Endothelial cell of umbilical vein (primary cell): ENCODE data around the gene COPS2. TPM values are rescaled to one million over a fixed set of nuclear protein-coding genes. Genes with fewer than 3 reads are reported as not detected.

ENCODE experiments used
- BruUV-seq: library from RNA; stranded (reverse); fragments of 400-500 nt; replicated peaks from 2 replicates; lab custom pipeline; 2021; lab: Mats Ljungman, UMichigan
- CTCF ChIA-PET: fragments of 300-600, 350-600 bp; sonication (Branson Sonifier 250); formaldehyde crosslinking; loops from one replicate; lab custom pipeline; 2021; ENCODE audit warnings: antibody characterized with exemption, inconsistent platforms; lab: Charles Lee
- POLR2A ChIA-PET: fragments of 300-600, 350-600 bp; sonication (Branson Sonifier 250); formaldehyde crosslinking; loops from one replicate; lab custom pipeline; 2021; ENCODE audit warnings: antibody characterized with exemption, inconsistent platforms; lab: Charles Lee
- DNase-seq: peaks from one replicate; pipeline ENCODE4 v3.0.0-alpha.2; 2011; ENCODE audit warnings: low read depth, low spot score
- FAIRE-seq: peaks from 2 replicates; lab custom pipeline; 2011; peaks lifted over from hg19 to GRCh38; lab: Jason Lieb, UNC
- H2AFZ ChIP-seq: 2 replicates; pipeline ENCODE4 v1.6.0; 2012; ENCODE audit warnings: low read depth, low read length, control low read depth, inconsistent platforms
- H3K27ac ChIP-seq: 2 replicates; pipeline ENCODE4 v1.5.1; 2011; ENCODE audit warnings: low read depth, mild to moderate bottlenecking, control low read depth, low read length, moderate library complexity; ENCODE audit not compliant: insufficient read depth
- H3K27me3 ChIP-seq, 2 experiments: 2 replicates each; pipeline versions ENCODE4 v1.6.0 to v1.6.1; 2011; ENCODE audit warnings: low read length in 2 of 2, mixed read lengths in 1 of 2; ENCODE audit not compliant: control insufficient read depth in 2 of 2, insufficient read depth in 2 of 2
- H3K36me3 ChIP-seq, 2 experiments: 2 replicates in 1 of 2; 3 replicates in 1 of 2; pipeline ENCODE4 v1.5.1; 2011; ENCODE audit warnings: low read length in 2 of 2, mild to moderate bottlenecking in 1 of 2, moderate library complexity in 1 of 2; ENCODE audit not compliant: control insufficient read depth in 2 of 2, insufficient read depth in 2 of 2; ENCODE audit errors: extremely low read depth in 1 of 2
- H3K4me1 ChIP-seq: 3 replicates; pipeline ENCODE4 v1.5.1; 2011; ENCODE audit warnings: mild to moderate bottlenecking, low read length; ENCODE audit not compliant: control insufficient read depth, insufficient read depth; ENCODE audit errors: extremely low read depth
- H3K4me2 ChIP-seq: 2 replicates; pipeline ENCODE4 v1.6.1; 2011; ENCODE audit warnings: low read length, control low read depth, mixed read lengths; ENCODE audit not compliant: insufficient read depth
- H3K4me3 ChIP-seq, 3 experiments: fragments of 200-600 bp in 1 of 3; sonication (generic), shearing (Covaris generic) in 1 of 3; replicated peaks in 1 of 3; 2 replicates each; pipeline ENCODE4 v1.5.1; 2011 to 2016; ENCODE audit warnings: control low read depth in 3 of 3, low read length in 3 of 3, mild to moderate bottlenecking in 2 of 3, inconsistent platforms in 1 of 3, low read depth in 1 of 3, moderate library complexity in 1 of 3; ENCODE audit not compliant: insufficient read depth in 1 of 3
- H3K79me2 ChIP-seq: 2 replicates; pipeline ENCODE4 v1.6.0; 2012; ENCODE audit warnings: low read length, inconsistent platforms; ENCODE audit not compliant: control insufficient read depth, insufficient read depth
- H3K9ac ChIP-seq: replicated peaks from 2 replicates; pipeline ENCODE3; 2011; ENCODE audit warnings: low read length, control low read depth; ENCODE audit not compliant: insufficient read depth; ENCODE audit errors: extremely low read depth
- H3K9me1 ChIP-seq: replicated peaks from 3 replicates; pipeline ENCODE4 v1.6.0; 2011; ENCODE audit warnings: mild to moderate bottlenecking, low read length; ENCODE audit not compliant: control insufficient read depth, insufficient read depth; ENCODE audit errors: extremely low read depth
- H3K9me3 ChIP-seq: replicated peaks from 2 replicates; pipeline ENCODE4 v1.5.1; 2012; ENCODE audit warnings: low read length, inconsistent platforms; ENCODE audit not compliant: control insufficient read depth, insufficient read depth
- H4K20me1 ChIP-seq: replicated peaks from 2 replicates; pipeline ENCODE3; 2011; ENCODE audit warnings: mild to moderate bottlenecking, low read length; ENCODE audit not compliant: control insufficient read depth, insufficient read depth; ENCODE audit errors: extremely low read depth
- CTCF ChIP-seq, 2 donors: IDR thresholded peaks; 1 replicate in 1 of 2; 2 replicates in 1 of 2; pipeline ENCODE4 v1.5.1; 2011; ENCODE audit warnings: low read length in 2 of 2, mild to moderate bottlenecking in 2 of 2, moderate library complexity in 2 of 2, control low read depth in 1 of 2, inconsistent platforms in 1 of 2, low read depth in 1 of 2; ENCODE audit not compliant: insufficient read depth in 1 of 2; ENCODE audit errors: extremely low read depth in 1 of 2
- EZH2 ChIP-seq: IDR thresholded peaks from 2 replicates; pipeline ENCODE4 v1.6.1; 2012; ENCODE audit warnings: borderline replicate concordance, low read depth, mild to moderate bottlenecking, moderate library complexity, low read length, inconsistent platforms; ENCODE audit not compliant: severe bottlenecking
- FOS ChIP-seq: IDR thresholded peaks from 2 replicates; pipeline ENCODE4 v1.6.1; 2011; ENCODE audit warnings: mild to moderate bottlenecking, low read length, moderate library complexity, borderline replicate concordance; ENCODE audit not compliant: insufficient read depth
- GATA2 ChIP-seq: IDR thresholded peaks from 2 replicates; pipeline ENCODE4 v1.7.0; 2011; ENCODE audit warnings: low read depth, mild to moderate bottlenecking, moderate library complexity, mixed read lengths, low read length; ENCODE audit not compliant: insufficient read length, insufficient read depth
- JUN ChIP-seq: IDR thresholded peaks from 2 replicates; pipeline ENCODE4 v1.6.1; 2011; ENCODE audit warnings: borderline replicate concordance, low read depth; ENCODE audit not compliant: insufficient read length, insufficient read depth
- MAX ChIP-seq: IDR thresholded peaks from 2 replicates; pipeline ENCODE4 v1.6.1; 2011; ENCODE audit not compliant: insufficient read depth, insufficient read length
- MYC ChIP-seq: IDR thresholded peaks from one replicate; pipeline ENCODE4 v1.6.1; 2011; ENCODE audit warnings: mild to moderate bottlenecking, low read depth, low read length
- POLR2A ChIP-seq: IDR thresholded peaks from 2 replicates; pipeline ENCODE4 v1.6.1; 2012; ENCODE audit warnings: low read depth, mild to moderate bottlenecking, control low read depth, low read length
- POLR2AphosphoS5 ChIP-seq: IDR thresholded peaks from 2 replicates; pipeline ENCODE4 v1.6.1; 2012; ENCODE audit warnings: low read depth, mild to moderate bottlenecking, control low read depth, low read length, moderate library complexity; ENCODE audit not compliant: insufficient read depth
- dilution Hi-C: fragments of 300-500 bp; cut with MboI; formaldehyde crosslinking; loops from one replicate; pipeline ENCODE4 v1.15.0; 2019; ENCODE audit warnings: low sequenced_read_pairs; ENCODE audit not compliant: extremely low pct_ligation_motif_present
- intact Hi-C: fragments of 100-400 bp; cut with micrococcal nuclease; formaldehyde crosslinking; loops from one replicate; pipeline ENCODE4 v1.10.0; 2022
- polyA plus RNA-seq, 4 experiments: library from polyadenylated mRNA; depleted of rRNA in 3 of 4; stranded (reverse) in 3 of 4; unstranded in 1 of 4; fragments of >200 nt; gene quantifications; 2 replicates each; pipeline versions ENCODE4 v1.2.1 to v1.2.3, GENCODE V29; 2011 to 2012; ENCODE audit warnings: missing spikeins in 1 of 4
- total RNA-seq: library from RNA; stranded (reverse); gene quantifications from 2 replicates; pipeline ENCODE4 v1.2.3, GENCODE V29; 2021

The COPS2 gene
- total and polyA plus RNA-seq, 2 donors (not counting 3 experiments of a cell fraction or from before 2014, with no cell fraction given) = 20.2 to 79.3 TPM

GRCh38 chr15:49164865-49165264 is 9.5 kb upstream of the COPS2 start:
- Histone ChIP-seq H3K9ac (no peak overlapping the region), H3K27ac (no peak overlapping the region), H3K4me3 (no peak overlapping the region), H3K4me1 (peaks cover 4% of the 10 kb centered on the region), H3K9me1 (no peaks in the 10 kb centered on the region), H3K79me2 (peaks cover 3% of the 10 kb centered on the region), H4K20me1 (no peaks in the 10 kb centered on the region), H3K36me3 (no peaks in the 10 kb centered on the region), H2AFZ (no peak overlapping the region), H3K4me2 (no peak overlapping the region), H3K9me3 (no peaks in the 10 kb centered on the region), H3K27me3 (no peaks in the 10 kb centered on the region)
- FAIRE-seq (no peak), DNase-seq (no peak)
- no TSS peak for BruUV-seq
- ChIA-PET CTCF (interaction anchor here (1.2 kb wide), 1 partner anchor 19 kb away, joined by 4 read pairs; no protein-coding TSS in a partner anchor), POLR2A (no interaction called here)
- intact Hi-C loops = no loop called here
- TF ChIP-seq GATA2 (no peak), MYC (no peak), FOS (no peak), EZH2 (no peak), POLR2A (no peak), POLR2AphosphoS5 (no peak), JUN (no peak), CTCF (IDR thresholded peaks at IDR 0.05; ENCODE audit: extremely low read depth in 1 of 2, insufficient read depth in 1 of 2, low read depth in 1 of 2, low read length in 2 of 2) (no peak), MAX (no peak)
- dilution Hi-C loops = no loop called here
